H1 (cell line): ENCODE data around the gene DBNDD1.

ENCODE experiments used
- CBX5 ChIP-seq: fragments of 300-800, 300-1000 bp; sonication (generic); IDR thresholded peaks from 2 replicates; pipeline ENCODE4 v1.7.1; 2016; ENCODE audit warnings: antibody characterized with exemption, low read length, low read depth
- CHD1 ChIP-seq: IDR thresholded peaks from 2 replicates; pipeline ENCODE4 v1.6.1; 2012; ENCODE audit warnings: low read depth, low read length, improper control_type of control experiment
- EZH2 ChIP-seq: fragments of 200-600 bp; sonication (generic); IDR thresholded peaks from 2 replicates; pipeline ENCODE4 v1.7.1; 2012; ENCODE audit warnings: low read depth, mild to moderate bottlenecking, moderate library complexity, low read length, inconsistent platforms; ENCODE audit not compliant: severe bottlenecking
- MAFK ChIP-seq: IDR thresholded peaks from 2 replicates; pipeline ENCODE4 v1.6.1; 2012; ENCODE audit warnings: low read depth, mild to moderate bottlenecking, improper control_type of control experiment, low read length
- POU5F1 ChIP-seq: IDR thresholded peaks from 2 replicates; pipeline ENCODE4 v1.6.1; 2011; ENCODE audit warnings: low read depth, mild to moderate bottlenecking, low read length, moderate library complexity
- SIX5 ChIP-seq: IDR thresholded peaks from 2 replicates; pipeline ENCODE4 v1.6.1; 2011; ENCODE audit warnings: mild to moderate bottlenecking, low read depth, low read length
- SP1 ChIP-seq: IDR thresholded peaks from 2 replicates; pipeline ENCODE4 v1.6.1; 2011; ENCODE audit warnings: low read depth, low read length
- YY1 ChIP-seq: IDR thresholded peaks from 2 replicates; pipeline ENCODE4 v1.6.1; 2011; ENCODE audit warnings: low read depth, mild to moderate bottlenecking, low read length
- TF ChIP-seq, protein P1 (sequence below), 3 experiments: IDR thresholded peaks; 1 replicate in 2 of 3; 2 replicates in 1 of 3; pipeline versions ENCODE4 v1.5.1 to v1.6.1; 2011; ENCODE audit warnings: low read length in 3 of 3, mild to moderate bottlenecking in 3 of 3, inconsistent platforms in 2 of 3, low read depth in 1 of 3, moderate library complexity in 1 of 3; ENCODE audit not compliant: insufficient read depth in 1 of 3; ENCODE audit errors: control extremely low read depth in 1 of 3
- TF ChIP-seq, protein P2 (sequence below): IDR thresholded peaks from 2 replicates; pipeline ENCODE4 v1.6.1; 2012; ENCODE audit warnings: low read length, inconsistent platforms

GRCh38 chr16:89971495-89972243, 47.6 kb downstream of the DBNDD1 start:
- TF ChIP-seq, protein P1, sequence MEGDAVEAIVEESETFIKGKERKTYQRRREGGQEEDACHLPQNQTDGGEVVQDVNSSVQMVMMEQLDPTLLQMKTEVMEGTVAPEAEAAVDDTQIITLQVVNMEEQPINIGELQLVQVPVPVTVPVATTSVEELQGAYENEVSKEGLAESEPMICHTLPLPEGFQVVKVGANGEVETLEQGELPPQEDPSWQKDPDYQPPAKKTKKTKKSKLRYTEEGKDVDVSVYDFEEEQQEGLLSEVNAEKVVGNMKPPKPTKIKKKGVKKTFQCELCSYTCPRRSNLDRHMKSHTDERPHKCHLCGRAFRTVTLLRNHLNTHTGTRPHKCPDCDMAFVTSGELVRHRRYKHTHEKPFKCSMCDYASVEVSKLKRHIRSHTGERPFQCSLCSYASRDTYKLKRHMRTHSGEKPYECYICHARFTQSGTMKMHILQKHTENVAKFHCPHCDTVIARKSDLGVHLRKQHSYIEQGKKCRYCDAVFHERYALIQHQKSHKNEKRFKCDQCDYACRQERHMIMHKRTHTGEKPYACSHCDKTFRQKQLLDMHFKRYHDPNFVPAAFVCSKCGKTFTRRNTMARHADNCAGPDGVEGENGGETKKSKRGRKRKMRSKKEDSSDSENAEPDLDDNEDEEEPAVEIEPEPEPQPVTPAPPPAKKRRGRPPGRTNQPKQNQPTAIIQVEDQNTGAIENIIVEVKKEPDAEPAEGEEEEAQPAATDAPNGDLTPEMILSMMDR (IDR thresholded peaks at IDR 0.05; ENCODE audit: control extremely low read depth in 1 of 3, insufficient read depth in 1 of 3, low read depth in 1 of 3, low read length in 3 of 3), result no peak
- TF ChIP-seq SP1 (no peak), MAFK (no peak), CHD1 (no peak), POU5F1 (no peak), CBX5 (no peak), YY1 (no peak), EZH2 (no peak), SIX5 (no peak)
- TF ChIP-seq, protein P2, sequence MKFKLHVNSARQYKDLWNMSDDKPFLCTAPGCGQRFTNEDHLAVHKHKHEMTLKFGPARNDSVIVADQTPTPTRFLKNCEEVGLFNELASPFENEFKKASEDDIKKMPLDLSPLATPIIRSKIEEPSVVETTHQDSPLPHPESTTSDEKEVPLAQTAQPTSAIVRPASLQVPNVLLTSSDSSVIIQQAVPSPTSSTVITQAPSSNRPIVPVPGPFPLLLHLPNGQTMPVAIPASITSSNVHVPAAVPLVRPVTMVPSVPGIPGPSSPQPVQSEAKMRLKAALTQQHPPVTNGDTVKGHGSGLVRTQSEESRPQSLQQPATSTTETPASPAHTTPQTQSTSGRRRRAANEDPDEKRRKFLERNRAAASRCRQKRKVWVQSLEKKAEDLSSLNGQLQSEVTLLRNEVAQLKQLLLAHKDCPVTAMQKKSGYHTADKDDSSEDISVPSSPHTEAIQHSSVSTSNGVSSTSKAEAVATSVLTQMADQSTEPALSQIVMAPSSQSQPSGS, result no peak
